Measurements from ENCODE around the gene PRCP.

DNA sequence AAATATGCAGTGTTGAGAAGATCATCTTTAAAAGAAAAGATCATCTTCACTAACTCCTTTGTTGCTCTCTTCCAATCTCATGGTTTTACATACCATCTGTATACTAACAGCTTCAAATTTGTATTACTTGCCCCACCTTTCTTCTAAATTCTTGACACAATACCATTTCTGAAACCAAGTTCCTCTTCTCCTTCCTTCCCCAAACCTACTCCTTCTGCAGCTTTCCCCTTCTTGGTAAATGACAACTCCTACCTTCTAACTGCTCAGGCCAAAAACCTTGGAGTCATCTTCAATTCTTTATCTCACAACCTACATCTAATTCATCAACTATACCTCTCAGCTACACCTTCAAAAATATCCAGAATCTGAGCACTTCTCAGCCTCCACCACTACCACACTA, 9.3 kb downstream of the PRCP start:
- TF ChIP-seq, protein P1, sequence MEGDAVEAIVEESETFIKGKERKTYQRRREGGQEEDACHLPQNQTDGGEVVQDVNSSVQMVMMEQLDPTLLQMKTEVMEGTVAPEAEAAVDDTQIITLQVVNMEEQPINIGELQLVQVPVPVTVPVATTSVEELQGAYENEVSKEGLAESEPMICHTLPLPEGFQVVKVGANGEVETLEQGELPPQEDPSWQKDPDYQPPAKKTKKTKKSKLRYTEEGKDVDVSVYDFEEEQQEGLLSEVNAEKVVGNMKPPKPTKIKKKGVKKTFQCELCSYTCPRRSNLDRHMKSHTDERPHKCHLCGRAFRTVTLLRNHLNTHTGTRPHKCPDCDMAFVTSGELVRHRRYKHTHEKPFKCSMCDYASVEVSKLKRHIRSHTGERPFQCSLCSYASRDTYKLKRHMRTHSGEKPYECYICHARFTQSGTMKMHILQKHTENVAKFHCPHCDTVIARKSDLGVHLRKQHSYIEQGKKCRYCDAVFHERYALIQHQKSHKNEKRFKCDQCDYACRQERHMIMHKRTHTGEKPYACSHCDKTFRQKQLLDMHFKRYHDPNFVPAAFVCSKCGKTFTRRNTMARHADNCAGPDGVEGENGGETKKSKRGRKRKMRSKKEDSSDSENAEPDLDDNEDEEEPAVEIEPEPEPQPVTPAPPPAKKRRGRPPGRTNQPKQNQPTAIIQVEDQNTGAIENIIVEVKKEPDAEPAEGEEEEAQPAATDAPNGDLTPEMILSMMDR (conservative IDR thresholded peaks at IDR 0.05; ENCODE audit: low read depth in 2 of 2), result no peak
- no peak for TF ChIP-seq EZH2 (IDR thresholded peaks at IDR 0.05; ENCODE audit: low read depth, unreplicated experiment)
- TF ChIP-seq ZNF114 (CRISPR knock-in tag; IDR thresholded peaks at IDR 0.05), result no peak
- TF ChIP-seq CREB1 (CRISPR knock-in tag; IDR thresholded peaks at IDR 0.05; ENCODE audit: low read depth), result no peak
- no peak for TF ChIP-seq EZH2phosphoT487 (IDR thresholded peaks at IDR 0.05; ENCODE audit: unreplicated experiment)
- no peak for TF ChIP-seq POLR2AphosphoS5 (IDR thresholded peaks at IDR 0.05; ENCODE audit: low read depth)
